NT2/D1 (cell line): ENCODE data around the gene TMEM119.

Experiments
- YY1 ChIP-seq: IDR thresholded peaks from 2 replicates; pipeline ENCODE4 v1.6.1; 2011; ENCODE audit not compliant: insufficient read length, insufficient read depth
- ZNF274 ChIP-seq: IDR thresholded peaks from 2 replicates; pipeline ENCODE4 v1.6.1; 2011; ENCODE audit warnings: mild to moderate bottlenecking, low read depth, low read length

GRCh38 chr12:108602976-108603704 lies 5.3 kb upstream of the TMEM119 start:
- TF ChIP-seq ZNF274 (no peak), YY1 (no peak)
